GM23248 (cell line): Measurements from ENCODE around the gene SLC35B1. TPM values are rescaled to one million over a fixed set of nuclear protein-coding genes. Genes with fewer than 3 reads are reported as not detected.

Experiments
- DNase-seq: peaks from one replicate; pipeline ENCODE4 v3.0.0-alpha.2; 2015
- H2AFZ ChIP-seq: fragments of 200-600 bp; sonication (generic); 2 replicates; pipeline ENCODE4 v1.6.1; 2016; ENCODE audit warnings: antibody characterized with exemption
- H3F3A ChIP-seq: fragments of 200-600 bp; sonication (generic); 2 replicates; pipeline ENCODE4 v1.6.1; 2016; ENCODE audit warnings: mild to moderate bottlenecking, antibody characterized with exemption, mixed run types; ENCODE audit not compliant: insufficient read depth
- H3K27ac ChIP-seq: fragments of 200-600 bp; sonication (generic); 2 replicates; pipeline ENCODE4 v1.5.1; 2016; ENCODE audit warnings: mild to moderate bottlenecking
- H3K27me3 ChIP-seq: fragments of 200-600 bp; sonication (generic); replicated peaks from 2 replicates; pipeline ENCODE4 v1.6.1; 2016; ENCODE audit warnings: mild to moderate bottlenecking; ENCODE audit not compliant: insufficient read depth
- H3K36me3 ChIP-seq: fragments of 200-600 bp; sonication (generic); 2 replicates; pipeline ENCODE4 v1.6.1; 2016; ENCODE audit warnings: low read depth, mild to moderate bottlenecking
- H3K4me1 ChIP-seq: fragments of 200-600 bp; sonication (generic); 2 replicates; pipeline ENCODE4 v1.6.1; 2016; ENCODE audit warnings: mild to moderate bottlenecking; ENCODE audit not compliant: insufficient read depth
- H3K4me2 ChIP-seq: fragments of 200-600 bp; sonication (generic); one replicate; pipeline ENCODE4 v1.6.1; 2016; ENCODE audit warnings: mild to moderate bottlenecking; ENCODE audit not compliant: unreplicated experiment
- H3K4me3 ChIP-seq: fragments of 200-600 bp; sonication (generic); 2 replicates; pipeline ENCODE4 v1.5.1; 2016; ENCODE audit warnings: mild to moderate bottlenecking
- H3K79me2 ChIP-seq: fragments of 200-600 bp; sonication (generic); 2 replicates; pipeline ENCODE4 v1.6.1; 2016; ENCODE audit warnings: mild to moderate bottlenecking; ENCODE audit not compliant: insufficient read depth
- H3K9ac ChIP-seq: fragments of 200-600 bp; sonication (generic); 2 replicates; pipeline ENCODE4 v1.6.1; 2016; ENCODE audit warnings: mild to moderate bottlenecking
- H3K9me2 ChIP-seq: fragments of 200-600 bp; sonication (generic); 2 replicates; pipeline ENCODE4 v1.6.1; 2016; ENCODE audit warnings: mixed run types, mild to moderate bottlenecking, moderate library complexity; ENCODE audit not compliant: insufficient read depth
- H3K9me3 ChIP-seq: fragments of 200-600 bp; sonication (generic); one replicate; pipeline ENCODE4 v1.6.1; 2017; ENCODE audit warnings: low read depth
- H4K20me1 ChIP-seq: fragments of 200-600 bp; sonication (generic); 2 replicates; pipeline ENCODE4 v1.6.0; 2016; ENCODE audit not compliant: insufficient read depth
- EZH2 ChIP-seq: fragments of 200-600 bp; sonication (generic); IDR thresholded peaks from 2 replicates; pipeline ENCODE4 v1.6.1; 2018; ENCODE audit warnings: antibody characterized with exemption, mild to moderate bottlenecking; ENCODE audit not compliant: insufficient read depth, poor library complexity, severe bottlenecking
- EZH2phosphoT487 ChIP-seq: fragments of 200-600 bp; sonication (generic); IDR thresholded peaks from 2 replicates; pipeline ENCODE4 v1.6.1; 2018; ENCODE audit warnings: antibody characterized with exemption, moderate library complexity, mild to moderate bottlenecking, low read depth; ENCODE audit not compliant: insufficient read depth
- WGBS, 2 experiments: methylation state at CpG; one replicate each; pipeline ENCODE4 v1.1.6; 2015 to 2017; ENCODE audit warnings: low lambda C conversion rate in 2 of 2, low coverage in 1 of 2; ENCODE audit errors: missing lambda C conversion rate in 2 of 2; 5-methylcytosine and 5-hydroxymethylcytosine counted together
- in situ Hi-C: fragments of 300-500 bp; cut with MboI; formaldehyde crosslinking; loops from 2 replicates; pipeline ENCODE4 v1.15.0; 2020
- polyA plus RNA-seq: library from polyadenylated mRNA; unstranded; fragments of >200 nt; fragmentation: Nextera tagmentation; extraction: Ambion mirVana; gene quantifications from 2 replicates; pipeline ENCODE4 v1.2.1, GENCODE V29; 2016
- total RNA-seq: library from RNA; depleted of rRNA; stranded (reverse); fragments of >200 nt; shearing (Covaris generic); gene quantifications from 2 replicates; pipeline ENCODE4 v1.2.3, GENCODE V29; 2014

The SLC35B1 gene
- total and polyA plus RNA-seq, 2 experiments from 2014 or later: 66.5 to 71.7 TPM

- in situ Hi-C loops: no loop called here
- H3K36me3 ChIP-seq: no peaks in the 10 kb centered on the region
- peaks cover 9% of the 10 kb centered on the region for H3F3A ChIP-seq
Measured at GRCh38 chr17:49734515-49735490, 27.0 kb upstream of the SLC35B1 start.

GRCh38 chr17:49731435-49731831, 23.7 kb upstream of the SLC35B1 start:
- Histone ChIP-seq H3K9me3 (no peaks in the 10 kb centered on the region), H3K4me3 (no peak overlapping the region), H3K36me3 (no peaks in the 10 kb centered on the region), H3K4me1 (0 out of 2 replicates have a peak, but pooled peaks cover 9% of the 10 kb centered on the region), H3K27me3 (no peaks in the 10 kb centered on the region), H3F3A (peaks cover 11% of the 10 kb centered on the region), H3K9me2 (no peaks in the 10 kb centered on the region), H3K4me2 (no peak overlapping the region), H3K27ac (no peak overlapping the region), H4K20me1 (no peaks in the 10 kb centered on the region), H3K79me2 (no peaks in the 10 kb centered on the region), H3K9ac (no peak overlapping the region), H2AFZ (no peak overlapping the region)
- TF ChIP-seq EZH2 (no peak), EZH2phosphoT487 (no peak)
- no peak for DNase-seq
- in situ Hi-C loops: no loop called here
- WGBS, 2 experiments: 44 to 48% methylated on average over 4 of the region's 4 CpGs

More at GRCh38 chr17:49734515-49735490, 27.0 kb upstream of the SLC35B1 start:
- Histone ChIP-seq H2AFZ (no peak overlapping the region), H3K9ac (no peak overlapping the region), H3K4me2 (no peak overlapping the region), H3K27me3 (no peaks in the 10 kb centered on the region), H3K4me1 (0 out of 2 replicates have a peak, but pooled peaks cover 7% of the 10 kb centered on the region), H3K27ac (no peak overlapping the region), H3K4me3 (no peak overlapping the region), H3K9me3 (no peaks in the 10 kb centered on the region), H3K9me2 (no peaks in the 10 kb centered on the region), H3K79me2 (no peaks in the 10 kb centered on the region), H4K20me1 (no peaks in the 10 kb centered on the region)
- TF ChIP-seq EZH2: no peak
- no peak for TF ChIP-seq EZH2phosphoT487
- no peak for DNase-seq
- 88 to 93% methylated on average over 13 of the region's 13 CpGs for WGBS, 2 experiments

- in situ Hi-C loops: no loop called here
Measured at GRCh38 chr17:49730785-49731434, 23.1 kb upstream of the SLC35B1 start.

GRCh38 chr17:49730078-49730784, 22.5 kb upstream of the SLC35B1 start:
- Histone ChIP-seq H3K4me3 (no peak overlapping the region), H3K4me1 (0 out of 2 replicates have a peak, but pooled peaks cover 9% of the 10 kb centered on the region), H3K4me2 (no peak overlapping the region), H3F3A (peaks cover 11% of the 10 kb centered on the region), H3K79me2 (no peaks in the 10 kb centered on the region), H3K36me3 (no peaks in the 10 kb centered on the region), H3K9ac (peak overlapping the region; percentile 29; the same call in 1 of the 2 replicates), H3K27ac (peak overlapping the region; percentile 32), H4K20me1 (no peaks in the 10 kb centered on the region), H2AFZ (no peak overlapping the region), H3K9me2 (no peaks in the 10 kb centered on the region), H3K9me3 (no peaks in the 10 kb centered on the region), H3K27me3 (no peaks in the 10 kb centered on the region)
- in situ Hi-C loops: no loop called here
- TF ChIP-seq EZH2 (no peak), EZH2phosphoT487 (no peak)
- peak; percentile 87 for DNase-seq
- WGBS, 2 experiments: 9 to 11% methylated on average over 4 of the region's 4 CpGs

More at GRCh38 chr17:49730785-49731434, 23.1 kb upstream of the SLC35B1 start:
- H3K9me2 ChIP-seq: no peaks in the 10 kb centered on the region
- H3K27me3 ChIP-seq: no peaks in the 10 kb centered on the region
- WGBS, 2 experiments: 16 to 21% methylated on average over 5 of the region's 5 CpGs
- no peak overlapping the region for H3K4me3 ChIP-seq
- DNase-seq: no peak
- no peak overlapping the region for H3K4me2 ChIP-seq
- H3K27ac ChIP-seq: peak overlapping the region; percentile 21; the same call in 1 of the 2 replicates
- no peaks in the 10 kb centered on the region for H3K36me3 ChIP-seq
- TF ChIP-seq EZH2phosphoT487 (no peak), EZH2 (no peak)
- no peak overlapping the region for H3K9ac ChIP-seq
- H2AFZ ChIP-seq: no peak overlapping the region
- H4K20me1 ChIP-seq: no peaks in the 10 kb centered on the region
- peaks cover 11% of the 10 kb centered on the region for H3F3A ChIP-seq
- H3K4me1 ChIP-seq: 0 out of 2 replicates have a peak, but pooled peaks cover 9% of the 10 kb centered on the region
- no peaks in the 10 kb centered on the region for H3K9me3 ChIP-seq
- no peaks in the 10 kb centered on the region for H3K79me2 ChIP-seq
